ENCODE results near the gene MLLT10.

MLLT10 gene

DNA sequence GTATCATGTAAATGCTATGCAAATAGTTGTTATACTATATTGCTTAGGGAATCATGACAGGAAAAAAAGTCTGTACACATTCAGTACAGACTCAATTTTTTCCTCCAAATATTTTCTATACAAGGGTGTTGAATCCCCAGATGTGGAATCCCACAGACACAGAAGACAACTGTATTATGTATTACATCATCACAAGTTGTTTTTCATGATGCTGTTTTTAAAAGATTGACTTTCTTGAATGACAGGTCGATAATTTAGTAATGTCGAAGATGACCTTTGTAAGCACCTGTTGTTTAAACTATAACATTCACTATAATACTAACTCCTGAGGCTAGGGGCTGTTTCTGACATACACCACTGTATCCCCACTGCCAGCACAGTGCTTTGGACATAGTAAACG, 143.5 kb downstream of the MLLT10 start:
- TF ChIP-seq, protein P1, sequence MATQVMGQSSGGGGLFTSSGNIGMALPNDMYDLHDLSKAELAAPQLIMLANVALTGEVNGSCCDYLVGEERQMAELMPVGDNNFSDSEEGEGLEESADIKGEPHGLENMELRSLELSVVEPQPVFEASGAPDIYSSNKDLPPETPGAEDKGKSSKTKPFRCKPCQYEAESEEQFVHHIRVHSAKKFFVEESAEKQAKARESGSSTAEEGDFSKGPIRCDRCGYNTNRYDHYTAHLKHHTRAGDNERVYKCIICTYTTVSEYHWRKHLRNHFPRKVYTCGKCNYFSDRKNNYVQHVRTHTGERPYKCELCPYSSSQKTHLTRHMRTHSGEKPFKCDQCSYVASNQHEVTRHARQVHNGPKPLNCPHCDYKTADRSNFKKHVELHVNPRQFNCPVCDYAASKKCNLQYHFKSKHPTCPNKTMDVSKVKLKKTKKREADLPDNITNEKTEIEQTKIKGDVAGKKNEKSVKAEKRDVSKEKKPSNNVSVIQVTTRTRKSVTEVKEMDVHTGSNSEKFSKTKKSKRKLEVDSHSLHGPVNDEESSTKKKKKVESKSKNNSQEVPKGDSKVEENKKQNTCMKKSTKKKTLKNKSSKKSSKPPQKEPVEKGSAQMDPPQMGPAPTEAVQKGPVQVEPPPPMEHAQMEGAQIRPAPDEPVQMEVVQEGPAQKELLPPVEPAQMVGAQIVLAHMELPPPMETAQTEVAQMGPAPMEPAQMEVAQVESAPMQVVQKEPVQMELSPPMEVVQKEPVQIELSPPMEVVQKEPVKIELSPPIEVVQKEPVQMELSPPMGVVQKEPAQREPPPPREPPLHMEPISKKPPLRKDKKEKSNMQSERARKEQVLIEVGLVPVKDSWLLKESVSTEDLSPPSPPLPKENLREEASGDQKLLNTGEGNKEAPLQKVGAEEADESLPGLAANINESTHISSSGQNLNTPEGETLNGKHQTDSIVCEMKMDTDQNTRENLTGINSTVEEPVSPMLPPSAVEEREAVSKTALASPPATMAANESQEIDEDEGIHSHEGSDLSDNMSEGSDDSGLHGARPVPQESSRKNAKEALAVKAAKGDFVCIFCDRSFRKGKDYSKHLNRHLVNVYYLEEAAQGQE (IDR thresholded peaks at IDR 0.05; ENCODE audit: insufficient read depth in 1 of 2, low read depth in 2 of 2, low read length in 2 of 2): no peak
- no peak for TF ChIP-seq FOXP2 (optimal IDR thresholded peaks at IDR 0.05; ENCODE audit: borderline replicate concordance, extremely low read depth, extremely low read length, insufficient read depth)
- no peak for TF ChIP-seq SIN3A (IDR thresholded peaks at IDR 0.05; ENCODE audit: borderline replicate concordance, insufficient read depth, low read length)
- no peak for TF ChIP-seq TAF1 (IDR thresholded peaks at IDR 0.05; ENCODE audit: borderline replicate concordance, insufficient read depth, low read length)
- no peak for TF ChIP-seq POLR2AphosphoS5 (IDR thresholded peaks at IDR 0.05; ENCODE audit: low read depth, low read length)

DNA sequence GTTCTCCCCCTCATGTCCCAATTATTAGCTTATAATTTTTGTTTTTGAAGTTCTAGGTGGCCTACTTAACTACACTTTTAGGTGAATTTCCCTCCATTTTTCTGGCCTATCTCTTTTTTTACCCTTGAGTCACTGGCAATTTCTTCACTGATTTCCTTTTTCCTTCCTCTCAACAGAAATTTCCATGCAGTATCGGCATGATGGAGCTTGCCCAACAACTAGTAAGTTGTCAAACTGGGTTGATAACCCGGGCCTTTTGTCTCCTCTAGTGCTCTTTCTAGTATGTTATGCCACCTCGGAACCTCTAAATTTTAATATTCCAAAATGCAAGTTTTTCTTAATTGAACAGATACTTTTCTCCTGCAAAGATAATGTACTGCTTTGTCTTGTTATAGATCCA, 147.1 kb downstream of the MLLT10 start:
- no peak for TF ChIP-seq TAF1 (IDR thresholded peaks at IDR 0.05; ENCODE audit: borderline replicate concordance, insufficient read depth, low read length)
- TF ChIP-seq FOXP2 (optimal IDR thresholded peaks at IDR 0.05; ENCODE audit: borderline replicate concordance, extremely low read depth, extremely low read length, insufficient read depth): no peak
- no peak for TF ChIP-seq POLR2AphosphoS5 (IDR thresholded peaks at IDR 0.05; ENCODE audit: low read depth, low read length)
- TF ChIP-seq, protein P1 (IDR thresholded peaks at IDR 0.05; ENCODE audit: insufficient read depth in 1 of 2, low read depth in 2 of 2, low read length in 2 of 2): no peak
- no peak for TF ChIP-seq SIN3A (IDR thresholded peaks at IDR 0.05; ENCODE audit: borderline replicate concordance, insufficient read depth, low read length)

DNA sequence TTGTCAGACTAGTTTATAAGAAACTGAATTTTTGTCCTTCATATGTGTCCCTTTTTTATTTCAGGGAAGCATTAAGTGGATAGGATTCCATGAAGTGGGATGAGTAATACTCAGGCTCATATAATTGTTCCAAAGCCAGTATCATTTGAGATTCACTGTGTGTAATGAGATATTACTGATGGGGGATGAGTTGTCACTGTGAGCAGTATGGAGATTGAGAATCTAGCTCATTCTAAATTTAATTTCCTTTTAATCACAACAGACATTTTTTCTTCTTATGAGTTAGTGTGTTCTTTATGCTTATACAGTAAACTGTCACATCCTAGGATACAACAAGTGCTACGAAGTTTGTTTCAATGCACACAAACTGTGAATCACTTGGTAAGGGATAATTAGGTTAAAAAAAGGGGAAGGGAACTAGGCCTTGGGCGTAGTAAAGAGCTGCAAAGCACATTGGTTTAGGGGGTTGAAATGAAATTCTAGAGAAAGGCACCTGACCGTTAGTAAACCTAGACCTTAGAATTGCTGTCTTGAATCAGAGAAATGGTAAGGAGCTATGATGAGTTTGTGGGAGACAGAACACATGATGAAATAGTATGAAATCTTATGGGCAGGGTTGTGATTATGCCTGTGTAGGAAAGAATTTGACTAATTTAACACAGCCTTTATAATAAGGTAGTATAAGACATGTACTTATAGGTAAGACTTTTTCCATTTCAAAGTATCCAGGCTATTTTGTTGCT, 153.4 kb downstream of the MLLT10 start:
- TF ChIP-seq TAF1 (IDR thresholded peaks at IDR 0.05; ENCODE audit: borderline replicate concordance, insufficient read depth, low read length) (no peak), SIN3A (IDR thresholded peaks at IDR 0.05; ENCODE audit: borderline replicate concordance, insufficient read depth, low read length) (no peak), FOXP2 (optimal IDR thresholded peaks at IDR 0.05; ENCODE audit: borderline replicate concordance, extremely low read depth, extremely low read length, insufficient read depth) (no peak), POLR2AphosphoS5 (IDR thresholded peaks at IDR 0.05; ENCODE audit: low read depth, low read length) (no peak)
- TF ChIP-seq, protein P1 (IDR thresholded peaks at IDR 0.05; ENCODE audit: insufficient read depth in 1 of 2, low read depth in 2 of 2, low read length in 2 of 2): no peak

DNA sequence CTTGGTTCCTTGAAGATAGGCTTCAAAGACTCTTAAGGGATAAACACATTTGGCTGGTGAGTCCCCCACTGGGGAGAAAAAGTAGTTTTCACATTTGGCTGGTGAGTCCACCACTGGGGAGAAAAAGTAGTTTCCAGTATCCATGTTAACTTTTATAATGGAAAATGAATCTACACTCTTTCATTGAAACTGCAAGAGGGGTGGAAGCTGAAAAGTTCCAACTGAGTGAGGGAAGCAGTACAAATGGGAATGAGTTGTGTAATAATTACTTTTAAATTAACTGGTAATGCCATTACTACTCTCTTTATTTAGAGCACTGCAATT, 153.9 kb downstream of the MLLT10 start:
- TF ChIP-seq FOXP2 (optimal IDR thresholded peaks at IDR 0.05; ENCODE audit: borderline replicate concordance, extremely low read depth, extremely low read length, insufficient read depth): no peak
- TF ChIP-seq, protein P1 (IDR thresholded peaks at IDR 0.05; ENCODE audit: insufficient read depth in 1 of 2, low read depth in 2 of 2, low read length in 2 of 2): no peak
- no peak for TF ChIP-seq SIN3A (IDR thresholded peaks at IDR 0.05; ENCODE audit: borderline replicate concordance, insufficient read depth, low read length)
- no peak for TF ChIP-seq TAF1 (IDR thresholded peaks at IDR 0.05; ENCODE audit: borderline replicate concordance, insufficient read depth, low read length)
- TF ChIP-seq POLR2AphosphoS5 (IDR thresholded peaks at IDR 0.05; ENCODE audit: low read depth, low read length): no peak
